PC-9 (cell line): ENCODE data around the gene KLHL36.

Experiments used
- EZH2 ChIP-seq: fragments of 200-600 bp; sonication (generic); IDR thresholded peaks from 2 replicates; pipeline ENCODE4 v1.8.0; 2017; ENCODE audit warnings: antibody characterized with exemption, low read depth
- TF ChIP-seq, protein P1 (sequence below): fragments of 200-600 bp; sonication (generic); conservative IDR thresholded peaks from 2 replicates; pipeline ENCODE4 v1.6.1; 2017; ENCODE audit warnings: mixed run types, antibody characterized with exemption, mild to moderate bottlenecking, moderate library complexity

DNA sequence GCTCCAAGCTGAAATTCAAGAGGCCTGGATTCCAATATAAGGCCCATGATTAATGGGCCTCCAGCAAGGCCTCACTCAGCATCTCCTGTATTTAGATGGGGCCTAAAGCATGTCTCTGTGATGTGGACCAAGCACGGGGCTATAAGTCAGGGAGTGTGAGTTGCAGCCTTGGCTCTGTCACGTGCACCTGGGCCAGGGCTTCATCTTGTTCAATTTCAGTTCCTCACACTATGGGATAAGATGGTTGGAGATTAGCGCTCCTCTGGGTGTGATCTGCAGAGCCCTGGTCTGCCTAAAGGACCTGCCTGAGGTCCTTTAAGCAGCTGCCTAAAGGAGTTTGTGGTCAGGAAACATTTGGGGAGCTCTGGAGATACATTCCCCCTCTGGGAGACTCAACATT is 25.2 kb downstream of the KLHL36 start:
- TF ChIP-seq, protein P1, sequence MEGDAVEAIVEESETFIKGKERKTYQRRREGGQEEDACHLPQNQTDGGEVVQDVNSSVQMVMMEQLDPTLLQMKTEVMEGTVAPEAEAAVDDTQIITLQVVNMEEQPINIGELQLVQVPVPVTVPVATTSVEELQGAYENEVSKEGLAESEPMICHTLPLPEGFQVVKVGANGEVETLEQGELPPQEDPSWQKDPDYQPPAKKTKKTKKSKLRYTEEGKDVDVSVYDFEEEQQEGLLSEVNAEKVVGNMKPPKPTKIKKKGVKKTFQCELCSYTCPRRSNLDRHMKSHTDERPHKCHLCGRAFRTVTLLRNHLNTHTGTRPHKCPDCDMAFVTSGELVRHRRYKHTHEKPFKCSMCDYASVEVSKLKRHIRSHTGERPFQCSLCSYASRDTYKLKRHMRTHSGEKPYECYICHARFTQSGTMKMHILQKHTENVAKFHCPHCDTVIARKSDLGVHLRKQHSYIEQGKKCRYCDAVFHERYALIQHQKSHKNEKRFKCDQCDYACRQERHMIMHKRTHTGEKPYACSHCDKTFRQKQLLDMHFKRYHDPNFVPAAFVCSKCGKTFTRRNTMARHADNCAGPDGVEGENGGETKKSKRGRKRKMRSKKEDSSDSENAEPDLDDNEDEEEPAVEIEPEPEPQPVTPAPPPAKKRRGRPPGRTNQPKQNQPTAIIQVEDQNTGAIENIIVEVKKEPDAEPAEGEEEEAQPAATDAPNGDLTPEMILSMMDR: no peak
- TF ChIP-seq EZH2: no peak
